Mesenchymal stem cell (in vitro differentiated cells and primary cell): ENCODE results near the gene KLHL21.
"Not testable (repeated sequence)": the region's sequence is repeated elsewhere in the genome, so short reads cannot be mapped to it uniquely, and the experiment has no call there.

ENCODE experiments used
- DNase-seq: peaks from one replicate; pipeline ENCODE4 v3.0.0-alpha.2; 2013
- H2AFZ ChIP-seq: one replicate; pipeline ENCODE4 v1.6.1; 2013; ENCODE audit warnings: low read depth, mild to moderate bottlenecking, control low read depth, inconsistent platforms, low read length, moderate library complexity
- H2AK5ac ChIP-seq: 2 replicates; pipeline ENCODE4 v1.6.1; 2013; ENCODE audit warnings: low read length, moderate library complexity, mild to moderate bottlenecking, inconsistent platforms; ENCODE audit not compliant: severe bottlenecking
- H2BK120ac ChIP-seq: one replicate; pipeline ENCODE4 v1.6.1; 2013; ENCODE audit warnings: low read depth, mild to moderate bottlenecking, inconsistent platforms, low read length, moderate library complexity
- H2BK12ac ChIP-seq, 2 experiments: one replicate each; pipeline ENCODE4 v1.6.1; 2013; ENCODE audit warnings: inconsistent platforms in 2 of 2, low read length in 2 of 2, mild to moderate bottlenecking in 2 of 2, moderate library complexity in 2 of 2, control low read depth in 1 of 2
- H2BK15ac ChIP-seq: one replicate; pipeline ENCODE4 v1.6.1; 2013; ENCODE audit warnings: mild to moderate bottlenecking, low read depth, inconsistent platforms; ENCODE audit not compliant: poor library complexity, severe bottlenecking
- H2BK5ac ChIP-seq: 2 replicates; pipeline ENCODE4 v1.6.1; 2013; ENCODE audit warnings: low read depth, mild to moderate bottlenecking, low read length, control low read depth, inconsistent platforms; ENCODE audit not compliant: poor library complexity, severe bottlenecking
- H3K14ac ChIP-seq, 2 experiments: one replicate each; pipeline ENCODE4 v1.6.1; 2013; ENCODE audit warnings: inconsistent platforms in 2 of 2, low read length in 2 of 2, control low read depth in 1 of 2, mild to moderate bottlenecking in 1 of 2, moderate library complexity in 1 of 2
- H3K18ac ChIP-seq, 2 experiments: one replicate each; pipeline ENCODE4 v1.6.1; 2013; ENCODE audit warnings: inconsistent platforms in 2 of 2, low read length in 2 of 2, control low read depth in 1 of 2, low read depth in 1 of 2, mild to moderate bottlenecking in 1 of 2
- H3K23ac ChIP-seq, 2 experiments: one replicate each; pipeline ENCODE4 v1.6.1; 2013; ENCODE audit warnings: inconsistent platforms in 2 of 2, low read length in 2 of 2, mild to moderate bottlenecking in 2 of 2, moderate library complexity in 2 of 2, control low read depth in 1 of 2
- H3K27ac ChIP-seq: 2 replicates; pipeline ENCODE4 v1.5.1; 2013; ENCODE audit warnings: mild to moderate bottlenecking, moderate library complexity, low read length, control low read depth, inconsistent platforms; ENCODE audit not compliant: poor library complexity, severe bottlenecking
- H3K27me3 ChIP-seq, 2 experiments: 2 replicates each; pipeline versions ENCODE4 v1.6.1 to v1.7.0; 2013; ENCODE audit warnings: low read length in 2 of 2, mild to moderate bottlenecking in 2 of 2, moderate library complexity in 2 of 2, control low read depth in 1 of 2, inconsistent platforms in 1 of 2; ENCODE audit not compliant: control insufficient read depth in 1 of 2, insufficient read depth in 1 of 2
- H3K36me3 ChIP-seq, 2 experiments: 2 replicates each; pipeline versions ENCODE4 v1.6.1 to v1.7.0; 2013; ENCODE audit warnings: low read length in 2 of 2, control low read depth in 1 of 2, inconsistent platforms in 1 of 2, low read depth in 1 of 2, mild to moderate bottlenecking in 1 of 2; ENCODE audit not compliant: insufficient read depth in 2 of 2, control insufficient read depth in 1 of 2
- H3K4ac ChIP-seq, 2 experiments: one replicate each; pipeline ENCODE4 v1.6.1; 2013; ENCODE audit warnings: inconsistent platforms in 2 of 2, low read length in 2 of 2, mild to moderate bottlenecking in 2 of 2, moderate library complexity in 2 of 2, control low read depth in 1 of 2, low read depth in 1 of 2
- H3K4me1 ChIP-seq: 2 replicates; pipeline ENCODE4 v1.6.1; 2013; ENCODE audit warnings: low read depth, low read length, control low read depth; ENCODE audit not compliant: control insufficient read depth, insufficient read depth
- H3K4me2 ChIP-seq: 2 replicates; pipeline ENCODE4 v1.6.1; 2013; ENCODE audit warnings: low read length, mild to moderate bottlenecking, inconsistent platforms; ENCODE audit not compliant: poor library complexity, severe bottlenecking
- H3K4me3 ChIP-seq, 2 experiments: 2 replicates each; pipeline versions ENCODE4 v1.5.1 to v1.7.0; 2013; ENCODE audit warnings: low read length in 2 of 2, mild to moderate bottlenecking in 2 of 2, control low read depth in 1 of 2, low read depth in 1 of 2; ENCODE audit not compliant: insufficient read depth in 1 of 2
- H3K79me1 ChIP-seq: replicated peaks from 2 replicates; pipeline ENCODE4 v1.6.1; 2013; ENCODE audit warnings: mild to moderate bottlenecking, control low read depth, low read length, inconsistent platforms; ENCODE audit not compliant: poor library complexity, severe bottlenecking
- H3K9ac ChIP-seq: 2 replicates; pipeline ENCODE4 v1.7.0; 2013; ENCODE audit warnings: mild to moderate bottlenecking, low read length, moderate library complexity
- H3K9me3 ChIP-seq: 2 replicates; pipeline ENCODE4 v1.7.0; 2013; ENCODE audit warnings: mild to moderate bottlenecking, low read length; ENCODE audit not compliant: control insufficient read depth
- H4K8ac ChIP-seq: one replicate; pipeline ENCODE4 v1.6.1; 2013; ENCODE audit warnings: inconsistent platforms, mild to moderate bottlenecking, low read length, moderate library complexity
- H4K91ac ChIP-seq: one replicate; pipeline ENCODE4 v1.6.1; 2013; ENCODE audit warnings: mild to moderate bottlenecking, low read length, inconsistent platforms
- WGBS: methylation state at CpG from one replicate; pipeline ENCODE4 v1.1.7; 2013; ENCODE audit warnings: mixed read lengths; 5-methylcytosine and 5-hydroxymethylcytosine counted together

The KLHL21 gene

DNA sequence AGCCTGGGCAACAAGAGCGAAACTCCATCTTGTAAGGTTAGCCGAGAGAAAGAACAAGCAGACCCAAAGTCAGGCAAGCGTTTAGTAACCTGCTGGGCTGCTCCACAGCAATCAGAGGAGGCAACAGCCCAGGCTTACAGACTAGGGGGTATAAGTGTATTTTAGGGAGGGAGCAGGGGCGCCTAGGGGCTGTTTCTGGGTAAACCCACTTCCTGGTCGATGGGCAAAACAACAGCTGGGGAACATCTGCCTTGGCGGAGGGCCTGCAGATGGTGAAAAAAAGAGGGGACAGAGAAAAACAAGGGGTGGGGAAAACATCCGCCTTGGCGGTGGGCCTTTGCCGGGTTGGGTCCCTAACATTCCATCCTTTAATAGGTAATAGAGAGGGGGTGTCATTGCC, 42.4 kb downstream of the KLHL21 start:
- H2BK120ac ChIP-seq = no peak overlapping the region
- no peak overlapping the region for H3K27ac ChIP-seq
- no peak overlapping the region for H4K91ac ChIP-seq
- H2BK15ac ChIP-seq = no peak overlapping the region
- no peak overlapping the region for H3K23ac ChIP-seq
- no peak overlapping the region for H2AFZ ChIP-seq
- H3K4ac ChIP-seq = no peak overlapping the region
- H2BK12ac ChIP-seq = no peak overlapping the region
- no peak overlapping the region for H3K4me2 ChIP-seq
- no peak overlapping the region for H2BK5ac ChIP-seq
- H3K36me3 ChIP-seq = no peaks in the 10 kb centered on the region
- 81% methylated on average over 9 of the region's 9 CpGs for WGBS
- H3K9ac ChIP-seq = no peak overlapping the region
- H3K79me1 ChIP-seq = no peaks in the 10 kb centered on the region
- H4K8ac ChIP-seq = no peak overlapping the region
- no peak overlapping the region for H2AK5ac ChIP-seq
- peaks cover 30% of the 10 kb centered on the region in 2 experiments for H3K27me3 ChIP-seq
- peaks cover 9% of the 10 kb centered on the region for H3K9me3 ChIP-seq
- no peaks in the 10 kb centered on the region for H3K4me1 ChIP-seq
- no peak for DNase-seq
- H3K18ac ChIP-seq = no peak overlapping the region
- no peak overlapping the region for H3K14ac ChIP-seq
- no peak overlapping the region for H3K4me3 ChIP-seq

DNA sequence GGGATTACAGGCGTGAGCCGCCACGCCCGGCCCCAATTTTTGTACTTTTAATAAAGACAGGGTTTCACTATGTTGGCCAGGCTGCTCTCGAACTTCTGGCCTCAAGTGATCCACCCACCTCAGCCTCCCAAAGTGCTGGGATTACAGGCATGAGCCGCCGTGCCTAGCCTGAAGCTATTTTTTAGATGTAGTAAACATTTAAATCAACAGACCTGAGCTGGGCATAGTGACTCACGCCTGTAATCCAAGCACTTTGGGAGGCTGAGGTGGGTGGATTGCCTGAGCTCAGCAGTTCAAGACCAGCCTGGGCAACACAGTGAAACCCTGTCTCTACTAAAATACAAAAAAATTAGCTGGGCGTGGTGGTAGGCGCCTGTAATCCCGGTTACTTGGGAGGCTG, 43.5 kb downstream of the KLHL21 start:
- H3K9me3 ChIP-seq, H4K8ac ChIP-seq, H3K4me3 ChIP-seq, H3K18ac ChIP-seq, H2BK5ac ChIP-seq, H3K4me1 ChIP-seq, H3K4ac ChIP-seq, H3K36me3 ChIP-seq, H3K9ac ChIP-seq, H3K23ac ChIP-seq, H2BK15ac ChIP-seq, H3K4me2 ChIP-seq, H3K27ac ChIP-seq, H2AFZ ChIP-seq, H4K91ac ChIP-seq, H2AK5ac ChIP-seq, H2BK120ac ChIP-seq, DNase-seq, H3K79me1 ChIP-seq, H2BK12ac ChIP-seq, H3K14ac ChIP-seq: not testable (repeated sequence)
- peaks cover 19% of the 10 kb centered on the region in 2 experiments for H3K27me3 ChIP-seq
- WGBS = 94% methylated on average over 11 of the region's 11 CpGs

DNA sequence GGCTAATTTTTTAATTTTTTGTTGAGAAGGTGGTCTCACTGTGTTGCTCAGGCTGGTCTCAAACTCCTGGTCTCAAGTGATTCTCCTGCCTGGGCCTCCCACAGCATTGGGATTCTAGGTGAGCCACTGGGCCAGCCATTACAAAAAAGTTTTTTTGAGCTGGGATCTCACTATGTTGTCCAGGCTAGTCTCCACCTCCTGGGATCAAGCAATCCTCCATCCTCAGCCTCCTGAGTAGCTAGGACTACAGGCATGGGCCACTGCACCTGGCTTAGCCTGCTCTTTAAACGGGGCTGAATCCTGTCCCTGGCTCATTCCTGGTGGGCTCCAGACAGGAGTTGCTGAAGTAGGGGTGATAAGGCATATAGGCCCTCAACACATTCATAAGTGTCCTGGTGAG, 45.1 kb downstream of the KLHL21 start:
- Histone ChIP-seq H4K8ac (no peak overlapping the region), H2AK5ac (no peak overlapping the region), H3K27me3 (peaks cover 3% of the 10 kb centered on the region in 2 experiments), H3K9me3 (peaks cover 7% of the 10 kb centered on the region), H2BK15ac (no peak overlapping the region), H3K4me2 (no peak overlapping the region), H3K4me3 (no peak overlapping the region), H2BK120ac (no peak overlapping the region), H3K27ac (no peak overlapping the region), H2AFZ (no peak overlapping the region), H4K91ac (no peak overlapping the region), H3K79me1 (peaks cover 4% of the 10 kb centered on the region), H2BK5ac (no peak overlapping the region), H3K9ac (no peak overlapping the region), H2BK12ac (no peak overlapping the region), H3K4me1 (peaks cover 7% of the 10 kb centered on the region), H3K36me3 (no peaks in the 10 kb centered on the region), H3K18ac (no peak overlapping the region), H3K14ac (no peak overlapping the region), H3K4ac (no peak overlapping the region), H3K23ac (no peak overlapping the region)
- DNase-seq = no peak
- 100% methylated on average over 1 of the region's 1 CpG for WGBS

DNA sequence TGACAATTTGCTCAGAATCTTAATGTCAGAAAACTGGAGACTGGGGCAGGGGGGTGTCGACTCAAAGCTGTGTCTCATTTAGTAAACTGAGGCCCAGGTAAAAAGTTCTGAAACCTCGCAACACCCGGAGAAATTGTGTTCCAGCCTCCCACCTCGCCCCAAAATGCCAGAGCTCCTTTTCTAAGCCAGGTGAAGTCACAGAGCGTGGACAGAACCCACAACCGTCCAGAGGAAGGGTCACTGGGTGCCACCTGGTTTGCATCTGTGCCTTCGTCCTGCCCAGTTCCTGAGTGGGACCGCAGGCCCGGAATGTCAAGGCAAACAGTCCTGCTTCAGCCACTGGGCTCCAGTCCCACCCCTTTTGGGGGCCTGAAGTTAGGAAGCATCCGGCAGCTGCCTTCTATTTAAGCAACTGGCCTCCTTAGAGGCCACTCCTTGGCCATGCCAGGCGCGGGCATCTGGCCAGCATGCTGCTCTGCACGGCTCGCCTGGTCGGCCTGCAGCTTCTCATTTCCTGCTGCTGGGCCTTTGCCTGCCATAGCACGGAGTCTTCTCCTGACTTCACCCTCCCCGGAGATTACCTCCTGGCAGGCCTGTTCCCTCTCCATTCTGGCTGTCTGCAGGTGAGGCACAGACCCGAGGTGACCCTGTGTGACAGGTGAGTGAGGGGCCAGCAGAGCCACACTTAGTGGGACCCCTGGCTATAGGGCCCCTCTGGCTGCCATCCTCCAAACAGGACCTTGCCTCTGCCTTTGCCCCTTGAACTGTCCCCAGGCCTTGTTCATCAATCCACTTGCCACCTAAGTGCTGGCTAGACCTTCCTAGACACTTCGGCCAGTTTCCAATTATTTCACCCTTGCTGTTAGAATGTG, 47.5 kb downstream of the KLHL21 start, which contains the start of gene TAS1R1:
TSS of gene TAS1R1 (plus strand) at position 401 of the 872 bp plus-strand sequence. CDS start at position 468, 67 bp downstream.
- Histone ChIP-seq H3K79me1 (peaks cover 9% of the 10 kb centered on the region), H2AK5ac (no peak within 1 kb of the TSS), H3K23ac (peak within 1 kb of the TSS in 1 of 2 experiments; percentile 68), H3K4me2 (peak within 1 kb of the TSS; percentile 97), H2AFZ (peak within 1 kb of the TSS; percentile 48), H3K9ac (peak within 1 kb of the TSS; percentile 95), H4K8ac (peak within 1 kb of the TSS; percentile 97), H2BK5ac (no peak within 1 kb of the TSS), H2BK15ac (no peak within 1 kb of the TSS), H2BK120ac (peak within 1 kb of the TSS; percentile 91), H3K14ac (peak within 1 kb of the TSS; percentile 27 to 77), H3K4me3 (peak within 1 kb of the TSS; percentile 93 to 95), H3K4ac (peak within 1 kb of the TSS; percentile 85 to 98), H3K4me1 (peaks cover 10% of the 10 kb centered on the region), H3K27ac (no peak within 1 kb of the TSS), H4K91ac (peak within 1 kb of the TSS; percentile 18), H3K9me3 (no peaks in the 10 kb centered on the region), H3K27me3 (no peaks in the 10 kb centered on the region), H3K18ac (peak within 1 kb of the TSS; percentile 93 to 99), H2BK12ac (peak within 1 kb of the TSS in 1 of 2 experiments; percentile 23), H3K36me3 (peaks cover 7 to 9% of the 10 kb centered on the region in 2 experiments)
- 93% methylated on average over 18 of the region's 19 CpGs for WGBS
- no peak for DNase-seq
